ENCODE data around the gene AKR1C2. TPM values are rescaled to one million over a fixed set of nuclear protein-coding genes. Genes with fewer than 3 reads are reported as not detected.
"Not testable (repeated sequence)": the region's sequence is repeated elsewhere in the genome, so short reads cannot be mapped to it uniquely, and the experiment has no call there.

The AKR1C2 gene
- total RNA-seq, 2 donors from 2014 or later, result not detected

DNA sequence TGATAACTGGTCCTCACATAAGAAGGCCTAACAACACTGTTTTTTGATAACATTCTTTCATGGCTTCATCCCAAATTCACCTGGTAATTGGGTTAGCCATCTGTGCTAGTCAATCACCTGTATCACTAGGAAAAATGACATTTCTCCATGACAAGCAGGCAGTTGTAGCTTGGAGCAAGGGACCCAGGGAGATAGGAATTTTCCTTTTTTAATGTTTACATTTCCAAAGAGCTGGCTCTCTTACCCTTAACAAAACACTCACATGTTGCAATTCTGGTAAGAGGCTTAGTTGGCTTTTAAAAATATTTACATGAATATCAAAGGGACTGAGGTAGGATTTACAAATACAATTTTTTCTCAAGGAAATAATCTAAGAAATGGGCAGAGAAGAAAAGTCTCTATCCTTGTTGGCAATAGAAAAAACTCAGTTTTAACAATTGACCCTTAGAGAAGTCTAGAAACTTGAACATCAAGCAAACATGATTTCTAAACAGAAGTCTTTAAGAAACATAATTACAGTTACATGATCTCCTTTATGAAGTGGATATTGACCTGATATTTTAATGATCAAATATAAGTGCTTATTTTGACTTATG, 56.5 kb downstream of the AKR1C2 start:
- H3K27ac Mint-ChIP-seq, result no peak overlapping the region
- H3K9me3 Mint-ChIP-seq, result no peaks in the 10 kb centered on the region
- H3K4me1 Mint-ChIP-seq (ENCODE audit: low read depth in 2 of 2), result no peaks in the 10 kb centered on the region
- H3K4me3 Mint-ChIP-seq, result no peak overlapping the region
- no peaks in the 10 kb centered on the region for H3K36me3 Mint-ChIP-seq
- DNase-seq (ENCODE audit: low spot score), result no peak
- no peak for ATAC-seq
- H3K27me3 Mint-ChIP-seq, result peaks cover 0 to 20% of the 10 kb centered on the region in 2 donors

- Mint-ChIP-seq H3K4me3 (no peak overlapping the region), H3K9me3 (no peaks in the 10 kb centered on the region), H3K36me3 (no peaks in the 10 kb centered on the region), H3K4me1 (ENCODE audit: low read depth in 2 of 2) (no peaks in the 10 kb centered on the region), H3K27ac (no peak overlapping the region), H3K27me3 (peaks cover 0 to 18% of the 10 kb centered on the region in 2 donors)
- DNase-seq (ENCODE audit: low spot score) (no peak), ATAC-seq (no peak)
These were observed 57.6 kb downstream of the AKR1C2 start for GRCh38 chr10:4945766-4946717.

DNA sequence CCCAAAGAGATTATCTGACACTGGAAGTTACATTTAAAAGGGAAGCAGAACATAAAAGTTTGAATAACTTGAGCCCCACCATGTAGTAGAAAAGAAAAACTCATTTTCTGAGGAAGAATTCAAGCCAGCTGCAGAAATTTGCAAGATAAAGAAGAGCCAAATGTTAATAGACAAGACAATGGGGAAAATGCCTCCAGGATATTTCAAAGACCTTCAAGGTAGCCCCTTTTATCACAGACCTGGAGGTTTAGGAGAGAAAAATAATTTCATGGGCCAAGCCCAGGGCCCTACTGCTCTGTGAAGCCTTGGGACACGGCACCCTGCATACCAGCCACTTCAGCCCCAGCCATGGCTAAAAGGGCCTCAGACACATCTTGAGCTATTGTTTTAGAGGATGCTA, 58.8 kb downstream of the AKR1C2 start:
- Mint-ChIP-seq H3K36me3 (no peaks in the 10 kb centered on the region), H3K9me3 (no peaks in the 10 kb centered on the region), H3K27me3 (peaks cover 3 to 18% of the 10 kb centered on the region in 2 donors), H3K27ac (no peak overlapping the region), H3K4me3 (no peak overlapping the region), H3K4me1 (ENCODE audit: low read depth in 2 of 2) (peaks cover 0 to 3% of the 10 kb centered on the region in 2 donors)
- DNase-seq (ENCODE audit: low spot score) (no peak), ATAC-seq (no peak)

GRCh38 chr10:4943821-4944220, 59.8 kb downstream of the AKR1C2 start:
- no peaks in the 10 kb centered on the region for H3K9me3 Mint-ChIP-seq
- no peaks in the 10 kb centered on the region for H3K36me3 Mint-ChIP-seq
- ATAC-seq, result no peak
- H3K4me3 Mint-ChIP-seq, result no peak overlapping the region
- H3K27ac Mint-ChIP-seq, result no peak overlapping the region
- H3K27me3 Mint-ChIP-seq, result peaks cover 5 to 12% of the 10 kb centered on the region in 2 donors
- peaks cover 0 to 3% of the 10 kb centered on the region in 2 donors for H3K4me1 Mint-ChIP-seq (ENCODE audit: low read depth in 2 of 2)
- no peak for DNase-seq (ENCODE audit: low spot score)

DNA sequence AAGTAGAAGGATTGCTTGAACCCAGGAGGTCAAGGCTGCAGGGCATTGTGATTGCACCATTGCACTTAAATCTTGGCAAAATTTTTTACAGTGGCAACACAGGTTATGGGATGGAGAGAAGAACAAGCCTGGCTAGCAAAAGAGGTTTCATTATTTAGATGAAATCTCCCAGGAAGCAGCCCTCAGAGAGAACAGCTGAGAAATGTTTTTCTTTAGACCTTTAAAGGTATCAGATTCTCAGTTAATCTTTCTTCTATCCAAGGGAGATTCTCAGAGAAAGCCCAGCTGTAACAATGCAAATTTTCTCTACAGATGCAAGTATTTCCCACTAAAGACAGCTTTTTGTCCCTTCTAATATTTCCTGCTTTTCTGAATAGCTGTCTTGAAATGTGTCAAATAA, 60.2 kb downstream of the AKR1C2 start:
- not testable (repeated sequence) for H3K4me1 Mint-ChIP-seq (ENCODE audit: low read depth in 2 of 2); DNase-seq (ENCODE audit: low spot score); H3K27ac Mint-ChIP-seq; H3K4me3 Mint-ChIP-seq; H3K9me3 Mint-ChIP-seq; ATAC-seq; H3K36me3 Mint-ChIP-seq
- peaks cover 5 to 12% of the 10 kb centered on the region in 2 donors for H3K27me3 Mint-ChIP-seq

GRCh38 chr10:4942931-4943330, 60.7 kb downstream of the AKR1C2 start:
- H3K36me3 Mint-ChIP-seq; H3K4me1 Mint-ChIP-seq (ENCODE audit: low read depth in 2 of 2); H3K9me3 Mint-ChIP-seq; H3K4me3 Mint-ChIP-seq; H3K27ac Mint-ChIP-seq; DNase-seq (ENCODE audit: low spot score); ATAC-seq: not testable (repeated sequence)
- peaks cover 5 to 16% of the 10 kb centered on the region in 2 donors for H3K27me3 Mint-ChIP-seq

GRCh38 chr10:4941540-4942330, 61.9 kb downstream of the AKR1C2 start:
- Mint-ChIP-seq H3K36me3 (no peaks in the 10 kb centered on the region), H3K27ac (no peak overlapping the region), H3K9me3 (no peaks in the 10 kb centered on the region), H3K4me3 (no peak overlapping the region), H3K4me1 (ENCODE audit: low read depth in 2 of 2) (peaks cover 0 to 3% of the 10 kb centered on the region in 2 donors), H3K27me3 (peaks cover 5 to 18% of the 10 kb centered on the region in 2 donors)
- DNase-seq (ENCODE audit: low spot score) (no peak), ATAC-seq (no peak)

GRCh38 chr10:4940909-4941308, 62.7 kb downstream of the AKR1C2 start:
- not testable (repeated sequence) for H3K9me3 Mint-ChIP-seq

DNA sequence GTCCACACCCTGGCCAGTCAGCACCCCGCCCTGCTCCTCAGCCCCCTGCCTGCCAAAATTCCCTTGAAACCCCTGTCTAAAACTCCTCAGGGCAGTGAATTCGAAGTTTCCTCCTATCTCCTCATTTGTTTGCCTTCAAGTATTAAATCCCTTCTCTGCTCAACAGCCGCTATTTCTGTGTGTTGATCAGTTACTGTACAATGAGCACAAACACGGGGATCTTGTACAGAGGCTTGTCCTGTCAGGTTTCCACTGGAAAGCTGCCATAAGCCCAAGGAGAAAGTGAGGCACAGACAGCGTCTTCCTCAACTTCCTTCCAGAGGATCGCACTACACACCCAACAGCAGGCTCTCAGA, 63.6 kb downstream of the AKR1C2 start:
- not testable (repeated sequence) for H3K4me1 Mint-ChIP-seq (ENCODE audit: low read depth in 2 of 2); H3K27ac Mint-ChIP-seq; H3K4me3 Mint-ChIP-seq; H3K9me3 Mint-ChIP-seq; ATAC-seq; H3K36me3 Mint-ChIP-seq; DNase-seq (ENCODE audit: low spot score)
- peaks cover 5 to 32% of the 10 kb centered on the region in 2 donors for H3K27me3 Mint-ChIP-seq

More at GRCh38 chr10:4940909-4941308, 62.7 kb downstream of the AKR1C2 start:
- DNase-seq (ENCODE audit: low spot score); H3K4me3 Mint-ChIP-seq; H3K27ac Mint-ChIP-seq; H3K36me3 Mint-ChIP-seq; H3K4me1 Mint-ChIP-seq (ENCODE audit: low read depth in 2 of 2): not testable (repeated sequence)
- peak in 1 of 2 donors; percentile 17 for ATAC-seq
- H3K27me3 Mint-ChIP-seq, result peaks cover 5 to 23% of the 10 kb centered on the region in 2 donors

GRCh38 chr10:4939224-4940072, 64.2 kb downstream of the AKR1C2 start:
- no peak for DNase-seq (ENCODE audit: low spot score)
- peaks cover 5 to 33% of the 10 kb centered on the region in 2 donors for H3K27me3 Mint-ChIP-seq
- no peaks in the 10 kb centered on the region for H3K9me3 Mint-ChIP-seq
- no peak overlapping the region for H3K27ac Mint-ChIP-seq
- no peaks in the 10 kb centered on the region for H3K36me3 Mint-ChIP-seq
- H3K4me1 Mint-ChIP-seq (ENCODE audit: low read depth in 2 of 2), result peaks cover 0 to 3% of the 10 kb centered on the region in 2 donors
- no peak overlapping the region for H3K4me3 Mint-ChIP-seq
- no peak for ATAC-seq
